Activated CD8-positive, alpha-beta memory T cell treated with anti-CD3 and anti-CD28 coated beads for 36 hours (primary cell): ENCODE data around the gene HOXC13. TPM values are rescaled to one million over a fixed set of nuclear protein-coding genes. Genes with fewer than 3 reads are reported as not detected.

Source experiments
- CTCF ChIA-PET: fragments of 350-600 bp; sonication (Branson Sonifier 250); formaldehyde crosslinking; loops from one replicate; lab custom pipeline; 2021; ENCODE audit warnings: antibody characterized with exemption; lab: Charles Lee
- POLR2A ChIA-PET: fragments of 350-600 bp; sonication (Branson Sonifier 250); formaldehyde crosslinking; loops from one replicate; lab custom pipeline; 2021; ENCODE audit warnings: antibody characterized with exemption; lab: Charles Lee
- total RNA-seq, 2 experiments: library from RNA; stranded (reverse); gene quantifications; one replicate each; pipeline ENCODE4 v1.2.3, GENCODE V29; 2021

HOXC13 gene
- total RNA-seq, 2 experiments from 2014 or later: not detected

GRCh38 chr12:53986686-53987483, 48.3 kb downstream of the HOXC13 start:
- POLR2A ChIA-PET: interaction anchor here (0.6 kb wide), 1 partner anchor 37 kb away, joined by 3 read pairs; no protein-coding TSS in a partner anchor
- CTCF ChIA-PET: interaction anchor here (0.9 to 2.2 kb wide), 7 partner anchors 19 to 372 kb away, joined by 3 to 11 read pairs (median 5); partner anchors contain the start of gene HOXC8

DNA sequence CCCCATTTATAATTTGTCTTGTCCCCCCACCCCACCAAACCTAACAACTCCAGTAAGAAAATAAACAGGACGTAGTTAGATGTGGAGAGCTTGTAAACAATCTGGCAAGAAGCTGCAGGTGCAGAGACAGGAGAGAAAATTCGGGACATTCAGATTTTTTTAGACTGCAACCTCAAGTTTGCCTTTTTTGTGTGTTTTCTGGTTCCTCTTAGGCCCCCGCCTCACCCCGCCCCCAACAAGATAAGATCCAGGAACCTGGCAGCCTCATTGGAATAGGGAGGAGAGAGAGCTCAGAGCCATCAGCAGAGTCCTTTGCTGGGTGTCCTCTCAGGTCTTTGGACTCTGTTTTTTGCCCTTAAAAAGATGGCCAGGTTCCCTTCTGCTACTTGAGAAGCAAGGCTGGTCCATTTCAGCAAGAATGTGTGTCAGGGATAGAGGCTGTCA, 49.2 kb downstream of the HOXC13 start:
- ChIA-PET POLR2A (interaction anchor here (0.6 kb wide), 1 partner anchor 36 kb away, joined by 3 read pairs; no protein-coding TSS in a partner anchor), CTCF (interaction anchor here (0.6 to 2.0 kb wide), 8 partner anchors 18 to 371 kb away, joined by 3 to 9 read pairs (median 4); no protein-coding TSS in a partner anchor)

GRCh38 chr12:53988541-53989226, 50.1 kb downstream of the HOXC13 start:
- CTCF ChIA-PET: interaction anchor here (0.6 to 1.9 kb wide), 7 partner anchors 17 to 370 kb away, joined by 3 to 9 read pairs (median 3); no protein-coding TSS in a partner anchor
- POLR2A ChIA-PET: no interaction called here

DNA sequence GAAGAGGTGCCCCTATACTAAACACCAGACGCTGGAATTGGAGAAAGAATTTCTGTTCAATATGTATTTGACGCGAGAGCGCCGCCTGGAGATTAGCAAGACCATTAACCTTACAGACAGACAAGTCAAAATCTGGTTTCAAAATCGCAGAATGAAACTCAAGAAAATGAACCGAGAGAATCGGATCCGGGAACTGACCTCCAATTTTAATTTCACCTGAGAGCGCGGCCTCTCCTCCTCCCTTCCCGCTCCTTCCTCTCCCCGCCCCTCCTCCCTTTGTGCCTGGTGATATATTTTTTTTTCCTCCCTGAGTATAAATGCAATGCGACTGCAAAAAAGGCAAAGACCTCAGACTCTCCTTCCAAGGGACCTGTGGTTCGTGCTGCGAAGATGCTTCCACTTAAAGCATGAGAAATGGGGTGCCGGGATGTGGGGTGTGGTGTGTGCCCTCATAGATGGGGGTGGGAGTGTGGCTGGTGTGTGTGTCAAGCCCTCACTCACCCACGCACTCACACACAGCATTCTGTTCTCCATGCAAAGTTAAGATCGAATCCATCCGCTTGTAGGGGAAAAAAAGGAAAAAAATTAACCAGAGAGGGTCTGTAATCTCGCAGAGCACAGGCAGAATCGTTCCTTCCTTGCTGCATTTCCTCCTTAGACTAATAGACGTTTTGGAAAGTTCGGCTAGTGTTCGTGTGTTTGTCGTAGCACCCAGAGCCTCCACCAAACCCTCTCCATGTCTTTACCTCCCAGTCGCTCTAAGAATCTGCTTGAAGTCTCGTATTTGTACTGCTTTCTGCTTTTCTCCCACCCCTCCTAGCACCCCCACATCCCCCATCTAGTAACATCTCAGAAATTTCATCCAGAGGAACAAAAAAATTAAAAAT, 50.8 kb downstream of the HOXC13 start:
- CTCF ChIA-PET: interaction anchor here (0.7 to 2.3 kb wide), 4 partner anchors 16 to 243 kb away, joined by 3 to 9 read pairs (median 5); no protein-coding TSS in a partner anchor
- POLR2A ChIA-PET: no interaction called here

GRCh38 chr12:53990311-53991076, 51.9 kb downstream of the HOXC13 start:
- ChIA-PET CTCF (interaction anchor here (0.6 to 2.3 kb wide), 3 partner anchors 15 to 244 kb away, joined by 3 to 7 read pairs (median 3); no protein-coding TSS in a partner anchor), POLR2A (no interaction called here)

GRCh38 chr12:53991077-53991460, 52.4 kb downstream of the HOXC13 start:
- ChIA-PET CTCF (interaction anchor here (0.6 to 2.3 kb wide), 6 partner anchors 9 to 244 kb away, joined by 3 to 7 read pairs (median 3); partner anchors contain the start of gene HOXC9), POLR2A (no interaction called here)

DNA sequence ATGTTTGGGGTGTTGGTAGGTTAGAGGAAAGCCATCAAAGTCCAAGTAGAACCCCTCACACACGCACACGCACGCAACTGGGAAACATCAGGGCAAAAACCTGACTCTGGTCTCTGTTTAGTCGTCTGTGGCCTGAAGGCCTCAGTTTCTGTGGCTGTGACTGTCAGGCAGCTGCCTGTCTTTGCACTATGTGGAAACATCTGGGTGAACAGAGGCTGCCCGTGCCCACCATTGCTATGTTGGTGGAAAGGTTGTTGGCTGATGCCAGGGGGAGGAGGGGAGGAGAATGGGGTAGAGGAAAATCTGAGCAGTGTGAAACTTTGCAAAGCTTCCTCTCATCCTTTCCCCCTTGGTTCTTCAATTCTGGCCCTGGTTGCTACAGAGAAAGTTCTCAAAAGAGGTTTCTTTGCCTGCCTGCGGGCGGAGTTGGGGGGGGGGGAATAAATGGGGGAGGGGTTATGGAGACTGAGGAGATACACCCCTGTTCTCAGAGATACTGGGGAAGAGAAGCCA, 53.8 kb downstream of the HOXC13 start:
- CTCF ChIA-PET: interaction anchor here (1.2 kb wide), 1 partner anchor 8 kb away, joined by 3 read pairs; the partner anchor contains the start of gene HOXC9
- POLR2A ChIA-PET: no interaction called here

DNA sequence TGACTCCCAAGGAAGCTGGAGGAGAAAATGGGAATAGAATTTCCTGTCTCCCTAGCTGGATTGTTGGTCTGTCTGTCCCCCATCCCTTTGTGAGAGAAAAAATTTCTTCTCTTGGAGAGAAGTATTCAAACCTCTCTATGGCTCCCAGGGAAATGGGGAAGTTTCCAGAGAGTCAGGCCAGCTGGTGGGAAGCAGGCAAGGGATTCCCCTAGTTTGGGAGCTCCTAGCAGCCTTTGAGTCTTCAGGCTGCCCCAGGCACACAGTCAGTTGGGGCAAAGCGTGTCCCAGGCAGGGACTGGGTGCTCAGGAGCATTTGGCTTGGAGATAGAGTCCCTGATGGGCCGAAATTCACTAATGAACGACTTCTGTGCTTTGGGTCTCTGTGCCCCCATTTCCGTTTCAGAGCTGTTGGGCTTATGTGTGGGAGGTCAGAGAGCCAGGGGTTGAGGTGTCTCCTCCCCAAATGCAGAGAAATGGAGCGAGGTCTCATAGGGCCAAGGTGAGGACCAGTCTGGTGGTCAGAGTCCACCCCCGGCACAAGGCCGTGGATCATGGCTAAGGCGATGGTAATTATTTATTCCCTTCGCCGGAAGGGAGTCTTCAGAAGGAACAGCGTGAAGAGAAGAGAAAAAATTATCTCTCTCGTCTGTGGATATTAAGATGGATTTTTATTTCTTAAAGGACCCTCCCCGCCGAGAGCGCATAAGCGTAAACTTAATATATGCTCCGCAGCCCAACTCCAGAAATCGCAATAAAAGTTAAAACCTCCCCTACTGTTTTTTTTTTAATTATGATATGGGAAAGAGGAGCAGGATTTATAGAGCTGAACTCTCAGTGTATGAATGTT, 54.8 kb downstream of the HOXC13 start:
- POLR2A ChIA-PET: no interaction called here
- CTCF ChIA-PET: interaction anchor here (0.8 to 0.9 kb wide), 3 partner anchors 37 to 215 kb away, joined by 3 to 4 read pairs (median 3); partner anchors contain the start of gene HOXC5

GRCh38 chr12:53994009-53994263, 55.3 kb downstream of the HOXC13 start:
- POLR2A ChIA-PET: no interaction called here
- CTCF ChIA-PET: interaction anchor here (0.8 to 0.9 kb wide), 3 partner anchors 38 to 214 kb away, joined by 3 to 4 read pairs (median 3); partner anchors contain the start of gene HOXC5

DNA sequence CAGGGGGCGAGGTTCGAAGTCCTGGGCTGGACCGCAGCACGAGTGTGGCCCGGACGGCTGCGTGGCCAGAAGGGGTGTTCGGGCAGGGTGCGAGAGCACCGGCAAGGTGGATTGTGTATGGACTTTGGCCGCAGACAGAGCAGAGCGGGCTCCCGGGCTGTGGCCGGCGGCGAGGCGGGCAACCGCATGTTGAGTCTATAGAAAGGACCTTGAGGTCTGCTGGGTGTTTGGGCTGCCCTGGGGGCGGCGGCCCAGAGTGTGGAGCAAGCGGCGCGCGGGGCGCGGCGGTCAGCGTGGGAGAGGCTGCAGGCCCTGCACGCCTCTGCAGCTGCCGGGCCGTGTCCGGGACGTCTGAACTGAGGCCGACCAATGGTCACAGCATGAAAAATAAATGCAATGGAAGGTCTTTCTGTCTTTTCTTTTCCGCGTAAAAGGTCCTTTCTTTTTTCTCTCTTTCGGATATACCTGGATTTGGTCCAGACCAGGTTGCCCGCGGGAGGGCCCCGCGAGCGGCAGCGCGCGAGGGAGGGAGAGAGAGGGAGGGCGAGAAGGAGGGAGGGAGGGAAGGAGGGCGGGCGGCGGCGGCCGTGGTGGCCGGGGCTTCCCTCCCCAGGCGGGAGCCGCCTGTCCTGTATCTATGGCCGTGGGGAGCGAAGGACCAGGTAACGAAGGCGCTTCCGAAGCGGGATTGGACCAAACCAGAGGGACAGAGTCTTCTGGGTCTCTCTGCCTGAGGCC, 55.8 kb downstream of the HOXC13 start:
- ChIA-PET POLR2A (no interaction called here), CTCF (interaction anchor here (0.8 to 2.6 kb wide), 5 partner anchors 9 to 214 kb away, joined by 3 to 12 read pairs (median 3); partner anchors contain the start of genes HOXC10 and HOXC5)

- POLR2A ChIA-PET: no interaction called here
Measured at GRCh38 chr12:53995002-53995377, 56.4 kb downstream of the HOXC13 start.

GRCh38 chr12:53995378-53996239, 57.0 kb downstream of the HOXC13 start:
- CTCF ChIA-PET: interaction anchor here (1.0 to 2.6 kb wide), 3 partner anchors 11 to 212 kb away, joined by 3 to 12 read pairs (median 3); partner anchors contain the start of gene HOXC10
- POLR2A ChIA-PET: no interaction called here

More at GRCh38 chr12:53995002-53995377, 56.4 kb downstream of the HOXC13 start:
- CTCF ChIA-PET: interaction anchor here (1.0 to 2.6 kb wide), 2 partner anchors 10 to 213 kb away, joined by 3 to 12 read pairs; partner anchors contain the start of gene HOXC10
